Activated CD8-positive, alpha-beta memory T cell treated with anti-CD3 and anti-CD28 coated beads for 36 hours (primary cell): ENCODE data around the gene ACACB. TPM values are rescaled to one million over a fixed set of nuclear protein-coding genes. Genes with fewer than 3 reads are reported as not detected.

Experiments
- CTCF ChIA-PET: fragments of 350-600 bp; sonication (Branson Sonifier 250); formaldehyde crosslinking; loops from one replicate; lab custom pipeline; 2021; ENCODE audit warnings: antibody characterized with exemption; lab: Charles Lee
- POLR2A ChIA-PET: fragments of 350-600 bp; sonication (Branson Sonifier 250); formaldehyde crosslinking; loops from one replicate; lab custom pipeline; 2021; ENCODE audit warnings: antibody characterized with exemption; lab: Charles Lee
- total RNA-seq, 2 experiments: library from RNA; stranded (reverse); gene quantifications; one replicate each; pipeline ENCODE4 v1.2.3, GENCODE V29; 2021

The ACACB gene
- total RNA-seq, 2 experiments from 2014 or later = 9.5 to 9.6 TPM

DNA sequence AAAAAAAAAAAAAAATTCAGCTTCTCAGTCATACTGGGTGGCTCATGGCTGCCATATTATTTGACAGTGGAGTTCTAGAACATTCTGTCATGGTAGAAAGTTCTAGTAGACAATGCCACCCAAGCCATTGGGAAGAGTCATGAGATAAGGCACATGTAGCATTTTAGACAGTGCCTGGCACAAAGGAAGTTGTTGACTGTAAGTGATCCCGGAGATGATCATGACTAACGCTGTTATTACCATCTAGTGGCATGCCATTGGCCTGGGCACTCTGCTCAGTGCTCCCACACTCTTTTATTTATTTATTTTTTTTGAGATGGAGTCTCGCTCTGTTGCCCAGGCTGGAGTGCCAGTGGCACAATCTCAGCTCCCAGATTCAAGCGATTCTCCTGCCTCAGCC is 112.3 kb downstream of the ACACB start:
- ChIA-PET CTCF (no interaction called here), POLR2A (no interaction called here)

DNA sequence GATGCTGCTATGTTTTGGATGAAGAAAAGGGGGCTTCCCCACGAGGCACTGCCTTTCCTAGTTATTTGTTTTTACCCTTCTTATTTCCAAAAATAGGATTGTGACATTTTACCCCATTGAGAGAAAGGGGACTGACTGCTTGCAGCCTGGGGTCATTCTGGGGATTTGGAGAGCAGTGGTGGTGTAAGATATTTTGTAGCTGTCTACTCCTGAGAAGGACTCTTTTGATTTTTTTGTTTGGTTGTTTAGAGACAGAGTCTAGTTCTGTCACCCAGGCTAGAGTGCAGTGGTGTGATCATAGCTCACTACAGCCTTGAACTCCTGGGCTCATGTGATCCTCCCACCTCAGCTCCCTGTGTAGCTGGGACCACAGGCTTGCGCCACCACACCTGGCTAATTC is 113.8 kb downstream of the ACACB start:
- POLR2A ChIA-PET = no interaction called here

DNA sequence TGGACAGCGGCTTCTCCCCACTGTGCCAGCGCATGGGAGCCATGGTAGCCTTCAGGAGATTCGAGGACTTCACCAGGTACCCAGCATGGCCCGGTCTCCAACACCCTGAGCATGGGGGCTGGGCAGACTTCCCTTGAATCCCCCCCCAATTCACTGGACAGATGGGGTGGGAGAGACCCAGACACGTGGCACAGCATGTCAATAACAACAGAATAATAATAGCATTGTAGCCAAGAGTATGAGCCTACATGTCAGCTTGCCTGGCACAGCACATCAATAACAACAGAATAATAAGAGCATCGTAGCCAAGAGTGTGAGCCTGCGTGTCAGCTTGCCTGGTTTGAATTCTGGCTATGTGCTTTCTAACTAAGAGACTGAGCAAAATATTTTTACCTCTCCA is 116.3 kb downstream of the ACACB start:
- POLR2A ChIA-PET = no interaction called here
- CTCF ChIA-PET = no interaction called here

More for the DNA sequence above, 113.8 kb downstream of the ACACB start:
- CTCF ChIA-PET = no interaction called here

DNA sequence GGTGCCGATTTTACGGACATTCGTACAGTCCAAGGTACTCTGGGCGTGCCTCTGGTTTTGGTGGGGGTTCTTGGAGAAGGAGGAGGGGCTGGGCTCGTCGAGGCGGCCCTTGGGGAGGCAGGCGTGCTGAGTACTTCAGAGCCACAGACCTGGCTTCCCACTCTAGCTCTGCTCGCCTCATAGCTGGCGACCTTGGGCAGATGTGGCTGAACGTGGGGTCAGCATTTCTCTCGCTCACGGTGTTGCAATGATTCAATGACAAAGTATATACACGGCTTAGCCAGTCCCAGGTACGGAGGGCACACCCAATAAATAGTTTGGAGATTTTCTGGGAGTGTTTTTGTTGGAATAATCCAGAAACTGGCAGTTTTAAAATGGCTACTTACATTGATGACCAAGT is 117.6 kb downstream of the ACACB start:
- CTCF ChIA-PET = interaction anchor here (0.6 kb wide), 1 partner anchor 511 kb away, joined by 3 read pairs; no protein-coding TSS in a partner anchor

DNA sequence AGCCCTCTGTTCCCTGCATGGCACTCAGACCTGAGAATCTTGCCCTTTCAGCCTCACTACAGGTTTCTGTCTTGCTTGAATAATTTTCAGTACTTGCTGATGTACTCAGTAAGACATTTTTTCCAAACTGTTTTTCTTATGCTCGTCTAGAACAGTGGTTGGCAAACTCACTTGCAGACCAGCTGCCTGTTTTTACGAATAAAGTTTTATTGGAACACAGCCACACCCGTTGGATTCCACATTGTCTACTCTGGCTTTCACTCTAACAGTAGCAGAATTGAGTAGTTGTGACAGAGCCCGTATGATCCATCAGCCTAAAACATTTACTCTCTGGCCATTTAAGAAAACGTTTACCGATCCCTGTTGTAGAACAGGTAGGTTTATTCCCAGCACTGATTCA is 119.9 kb downstream of the ACACB start:
- POLR2A ChIA-PET = no interaction called here
- CTCF ChIA-PET = interaction anchor here (0.5 kb wide), 1 partner anchor 143 kb away, joined by 6 read pairs; no protein-coding TSS in a partner anchor

More for the DNA sequence above, 117.6 kb downstream of the ACACB start:
- POLR2A ChIA-PET = no interaction called here

DNA sequence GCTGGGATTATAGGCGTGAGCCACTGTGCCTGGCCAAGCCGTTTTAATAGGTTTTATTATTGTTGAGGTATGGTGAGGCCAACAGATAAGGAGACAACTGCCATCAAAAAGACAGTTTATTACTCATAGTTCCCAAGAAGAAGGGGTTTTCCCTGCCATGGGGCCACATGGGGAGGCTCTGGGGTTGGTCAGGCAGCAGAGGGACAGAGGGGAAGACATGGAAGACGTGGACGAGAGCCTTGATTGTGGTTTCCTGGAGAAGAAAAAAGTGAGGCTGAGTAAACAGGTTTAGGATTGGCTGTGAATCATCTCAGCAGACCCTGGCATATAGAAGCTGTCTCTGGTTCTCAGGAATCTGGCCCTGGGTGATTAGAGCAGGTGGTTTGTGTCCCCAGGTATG is 122.8 kb downstream of the ACACB start:
- POLR2A ChIA-PET = no interaction called here
- CTCF ChIA-PET = no interaction called here

DNA sequence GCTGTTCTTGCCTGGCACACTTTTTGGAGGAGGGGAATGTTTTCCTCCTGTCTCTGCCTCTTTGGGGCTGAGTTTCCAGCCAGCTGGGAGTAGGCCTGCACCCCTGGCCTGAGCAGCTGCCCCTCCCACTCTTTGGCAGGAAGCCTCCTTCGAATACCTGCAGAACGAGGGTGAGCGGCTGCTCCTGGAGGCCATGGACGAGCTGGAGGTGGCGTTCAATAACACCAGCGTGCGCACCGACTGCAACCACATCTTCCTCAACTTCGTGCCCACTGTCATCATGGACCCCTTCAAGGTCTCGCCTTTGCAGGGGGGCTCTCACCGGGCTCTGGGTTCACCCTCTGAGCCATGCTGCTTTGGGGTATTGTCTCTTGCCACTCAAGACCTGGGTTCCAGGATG is 123.3 kb downstream of the ACACB start:
- CTCF ChIA-PET = no interaction called here
- POLR2A ChIA-PET = no interaction called here

DNA sequence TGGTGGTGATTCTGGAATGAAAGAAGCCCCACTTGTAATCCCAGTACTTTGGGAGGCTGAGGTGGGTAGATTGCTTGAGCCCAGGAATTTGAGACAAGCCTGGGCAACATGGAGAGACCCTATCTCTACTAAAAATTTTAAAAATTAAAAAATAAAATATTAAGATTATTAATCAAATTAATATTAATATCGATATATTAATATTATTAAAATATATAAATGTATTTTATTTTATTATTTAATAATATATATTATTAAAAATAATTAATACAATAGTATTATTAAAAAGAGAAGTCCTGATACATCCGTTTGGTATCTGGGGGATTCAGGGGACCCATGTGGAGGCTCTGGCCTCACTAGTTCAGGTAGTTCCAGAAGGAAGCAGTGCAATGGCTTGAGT is 124.0 kb downstream of the ACACB start:
- POLR2A ChIA-PET = no interaction called here

DNA sequence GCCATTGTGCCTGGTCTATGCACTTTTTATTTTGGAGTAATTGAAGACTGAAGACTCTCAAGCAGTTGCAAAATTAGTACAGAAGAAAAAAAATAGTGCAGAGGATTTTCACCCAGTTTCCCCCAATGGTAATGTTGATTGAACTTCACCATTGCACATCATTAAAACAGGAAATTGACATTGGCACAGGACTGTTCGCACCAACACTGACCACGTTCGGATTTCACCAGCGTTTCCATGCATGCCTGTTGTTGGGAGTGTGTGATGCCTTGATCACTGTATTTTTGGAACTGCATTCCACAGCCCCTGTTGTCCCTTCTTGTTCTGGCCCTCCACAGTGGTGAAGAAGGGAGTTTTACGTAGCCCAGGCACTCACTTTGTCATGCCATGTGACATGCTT is 125.5 kb downstream of the ACACB start:
- ChIA-PET CTCF (no interaction called here), POLR2A (no interaction called here)

More for the DNA sequence above, 124.0 kb downstream of the ACACB start:
- CTCF ChIA-PET = interaction anchor here (0.6 kb wide), 1 partner anchor 871 kb away, joined by 3 read pairs; no protein-coding TSS in a partner anchor

DNA sequence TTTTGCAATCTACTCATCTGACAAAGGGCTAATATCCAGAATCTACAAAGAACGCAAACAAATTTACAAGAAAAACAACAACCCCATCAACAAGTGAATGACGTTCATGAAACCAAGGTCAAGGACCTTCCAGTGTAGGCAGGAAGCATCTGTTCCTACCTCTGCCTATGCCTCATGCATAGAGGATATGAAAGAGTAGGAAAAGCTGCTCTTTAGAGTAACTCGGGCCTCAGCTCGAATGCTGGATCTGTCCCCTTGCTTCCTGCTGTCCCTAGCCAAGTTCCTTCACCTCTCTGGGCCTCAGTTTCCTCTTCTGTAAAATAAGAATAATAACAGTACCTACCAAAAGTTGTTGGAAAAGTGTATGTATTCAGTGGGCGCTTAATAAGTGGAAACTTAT is 127.7 kb downstream of the ACACB start:
- POLR2A ChIA-PET = no interaction called here
- CTCF ChIA-PET = interaction anchor here (1.6 kb wide), 1 partner anchor 20 kb away, joined by 3 read pairs; no protein-coding TSS in a partner anchor

DNA sequence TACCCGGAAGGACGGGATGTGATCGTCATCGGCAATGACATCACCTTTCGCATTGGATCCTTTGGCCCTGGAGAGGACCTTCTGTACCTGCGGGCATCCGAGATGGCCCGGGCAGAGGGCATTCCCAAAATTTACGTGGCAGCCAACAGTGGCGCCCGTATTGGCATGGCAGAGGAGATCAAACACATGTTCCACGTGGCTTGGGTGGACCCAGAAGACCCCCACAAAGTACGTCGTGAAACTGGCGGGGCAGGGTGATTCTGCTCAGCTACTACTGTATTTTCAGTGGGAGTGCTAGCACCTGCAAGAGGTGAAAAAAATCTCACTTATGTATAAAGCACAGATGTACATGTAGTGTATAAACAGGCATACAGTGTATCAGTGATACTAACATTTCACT is 129.8 kb downstream of the ACACB start:
- CTCF ChIA-PET = no interaction called here

DNA sequence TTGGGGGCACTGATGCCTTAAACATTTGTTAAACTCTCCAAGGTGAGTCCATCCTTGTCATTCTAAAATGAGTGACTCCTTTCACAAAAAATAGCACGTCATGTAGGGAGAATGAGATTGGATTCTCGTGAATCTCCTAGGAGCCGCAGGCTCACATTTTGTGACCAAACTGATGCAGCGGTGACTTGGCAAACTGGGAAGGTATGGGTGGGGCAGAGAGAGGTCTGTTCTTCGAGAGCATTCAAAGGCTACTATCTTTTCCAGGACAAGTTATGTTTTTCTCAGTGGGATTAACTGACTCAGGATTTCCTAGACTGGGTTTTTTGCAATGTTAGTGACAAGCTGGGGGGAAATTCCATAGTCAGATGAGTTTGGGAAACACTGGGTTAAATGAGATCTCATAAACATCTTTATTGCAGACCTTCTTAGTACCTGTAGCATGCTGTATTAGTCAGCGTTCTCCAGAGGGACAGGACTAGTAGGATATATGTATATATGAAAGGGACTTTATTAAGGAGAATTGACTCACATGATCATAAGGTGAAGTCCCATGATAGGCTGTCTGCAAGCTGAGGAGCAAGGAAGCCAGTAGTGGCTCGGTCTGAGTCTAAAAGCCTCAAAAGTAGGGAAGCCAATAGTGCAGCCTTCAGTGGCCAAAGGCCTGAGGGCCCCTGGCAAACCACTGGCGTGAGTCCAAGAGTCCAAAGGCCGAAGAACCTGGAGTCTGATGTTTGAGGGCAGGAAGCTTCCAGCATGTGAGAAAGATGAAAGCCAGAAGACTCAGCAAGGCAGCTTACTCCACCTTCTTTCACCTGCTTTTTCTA is 131.7 kb downstream of the ACACB start:
- POLR2A ChIA-PET = no interaction called here

More for the DNA sequence above, 129.8 kb downstream of the ACACB start:
- POLR2A ChIA-PET = interaction anchor here (0.6 kb wide), 1 partner anchor 287 kb away, joined by 4 read pairs; no protein-coding TSS in a partner anchor

DNA sequence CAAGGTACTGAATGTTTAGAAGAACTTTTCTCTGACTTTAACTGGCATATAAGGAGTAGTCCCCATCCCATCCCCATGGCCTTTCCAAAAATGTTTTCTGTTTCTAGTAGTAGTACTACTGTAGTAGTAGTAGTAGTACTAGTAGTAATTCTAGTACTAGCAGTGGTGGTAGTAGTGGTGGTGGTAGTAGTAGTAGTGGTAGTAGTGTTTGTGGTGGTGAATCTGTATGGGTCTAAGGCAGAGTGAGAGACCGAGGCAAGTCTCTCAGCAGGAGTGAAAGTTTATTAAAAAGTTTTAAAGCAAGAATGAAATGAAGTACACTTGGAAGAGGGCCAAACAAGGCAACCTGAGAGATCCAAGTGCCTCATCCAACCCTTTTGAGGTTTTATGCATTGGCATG is 134.1 kb downstream of the ACACB start:
- ChIA-PET CTCF (no interaction called here), POLR2A (no interaction called here)

More for the DNA sequence above, 131.7 kb downstream of the ACACB start:
- CTCF ChIA-PET = no interaction called here

DNA sequence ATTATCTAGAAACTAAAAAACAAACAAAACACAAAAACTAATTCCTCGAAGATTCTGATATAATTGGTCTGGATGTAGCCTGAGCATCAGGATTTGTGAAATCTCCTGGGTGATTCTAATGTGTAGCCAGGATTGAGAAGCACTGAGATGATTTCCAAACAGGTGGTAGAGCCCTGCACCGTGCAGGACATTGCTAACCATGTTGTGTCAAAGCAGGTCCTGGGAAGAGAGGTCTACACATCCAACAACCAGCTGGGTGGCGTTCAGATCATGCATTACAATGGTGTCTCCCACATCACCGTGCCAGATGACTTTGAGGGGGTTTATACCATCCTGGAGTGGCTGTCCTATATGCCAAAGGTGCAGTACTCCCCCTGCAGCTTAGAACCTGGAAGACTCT is 136.4 kb downstream of the ACACB start:
- CTCF ChIA-PET = no interaction called here
- POLR2A ChIA-PET = no interaction called here

DNA sequence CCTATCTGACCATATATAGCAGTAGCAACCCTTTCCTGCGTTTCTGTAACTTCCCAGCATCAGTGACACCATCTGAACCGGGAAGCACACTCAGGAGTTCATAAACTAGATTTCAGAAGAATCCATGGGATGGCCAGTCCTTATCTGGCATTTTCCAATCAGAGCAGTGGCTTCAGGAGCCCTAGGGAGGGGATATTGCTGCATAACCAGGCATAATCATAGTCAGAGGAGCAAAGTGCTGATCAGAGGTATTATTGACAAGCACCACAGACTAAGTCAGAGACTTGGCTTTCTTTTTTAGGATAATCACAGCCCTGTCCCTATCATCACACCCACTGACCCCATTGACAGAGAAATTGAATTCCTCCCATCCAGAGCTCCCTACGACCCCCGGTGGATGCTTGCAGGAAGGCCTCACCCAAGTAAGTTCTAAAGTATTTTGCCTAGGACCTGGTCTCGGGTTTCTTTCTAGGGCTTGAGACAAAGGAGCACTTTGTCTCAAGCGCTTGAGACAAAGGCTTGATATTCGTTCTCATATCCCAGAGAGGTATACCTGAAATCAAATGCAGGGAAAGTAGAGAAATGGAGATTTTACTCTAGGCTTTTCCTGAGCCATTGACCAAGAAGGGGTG is 137.6 kb downstream of the ACACB start:
- POLR2A ChIA-PET = no interaction called here
- CTCF ChIA-PET = no interaction called here

DNA sequence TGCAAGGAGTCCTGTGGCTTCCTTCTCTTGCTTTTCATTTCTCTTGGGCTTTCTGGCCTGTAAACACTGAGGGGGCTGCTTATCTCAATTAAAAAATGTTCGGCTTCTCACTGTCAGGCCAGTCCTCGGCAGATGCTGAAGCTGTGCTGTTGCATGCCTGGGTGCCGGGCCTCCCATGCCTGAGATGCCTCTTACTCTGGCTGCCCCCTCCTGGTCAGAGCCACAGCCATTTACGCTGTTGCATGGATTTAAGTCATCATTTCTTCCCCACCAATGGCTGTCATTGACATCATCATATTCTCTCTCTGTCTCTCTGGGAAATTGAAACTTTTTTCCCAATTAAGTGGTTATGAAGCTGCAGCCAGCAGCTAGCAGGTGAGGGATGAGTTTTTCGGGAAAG is 139.0 kb downstream of the ACACB start:
- ChIA-PET CTCF (no interaction called here), POLR2A (no interaction called here)

DNA sequence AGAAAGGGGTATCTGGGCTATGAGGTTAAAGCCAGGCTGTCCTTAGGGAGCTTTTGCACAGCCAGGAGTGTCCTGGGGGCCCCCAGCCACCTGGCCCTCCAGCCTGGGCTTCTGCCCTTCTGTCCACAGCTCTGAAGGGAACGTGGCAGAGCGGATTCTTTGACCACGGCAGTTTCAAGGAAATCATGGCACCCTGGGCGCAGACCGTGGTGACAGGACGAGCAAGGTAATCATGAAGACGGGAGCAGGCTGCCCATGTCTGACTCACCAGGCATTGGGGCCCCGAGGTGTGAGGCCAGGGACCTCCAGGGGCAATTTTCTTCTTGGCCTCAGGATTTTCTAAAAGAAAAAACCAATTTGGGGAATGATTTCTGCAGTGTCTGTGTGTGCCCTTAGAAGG is 139.6 kb downstream of the ACACB start:
- ChIA-PET CTCF (no interaction called here), POLR2A (no interaction called here)

DNA sequence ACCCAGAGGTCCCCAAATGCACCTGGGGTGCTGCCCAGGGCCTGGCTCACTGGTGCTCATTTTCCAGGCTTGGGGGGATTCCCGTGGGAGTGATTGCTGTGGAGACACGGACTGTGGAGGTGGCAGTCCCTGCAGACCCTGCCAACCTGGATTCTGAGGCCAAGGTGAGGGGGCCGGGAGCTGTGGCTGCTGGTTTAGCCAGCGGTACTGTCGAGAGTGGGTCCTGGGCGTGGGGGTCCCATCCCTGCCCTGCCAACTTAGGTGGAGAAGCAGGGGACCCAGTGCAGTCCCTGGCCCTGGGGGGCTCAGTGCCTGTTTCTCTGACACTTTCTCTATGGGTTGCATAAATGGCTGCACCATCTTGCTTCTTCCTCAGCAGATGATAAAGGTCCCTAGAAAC is 141.8 kb downstream of the ACACB start:
- CTCF ChIA-PET = no interaction called here
- POLR2A ChIA-PET = no interaction called here

DNA sequence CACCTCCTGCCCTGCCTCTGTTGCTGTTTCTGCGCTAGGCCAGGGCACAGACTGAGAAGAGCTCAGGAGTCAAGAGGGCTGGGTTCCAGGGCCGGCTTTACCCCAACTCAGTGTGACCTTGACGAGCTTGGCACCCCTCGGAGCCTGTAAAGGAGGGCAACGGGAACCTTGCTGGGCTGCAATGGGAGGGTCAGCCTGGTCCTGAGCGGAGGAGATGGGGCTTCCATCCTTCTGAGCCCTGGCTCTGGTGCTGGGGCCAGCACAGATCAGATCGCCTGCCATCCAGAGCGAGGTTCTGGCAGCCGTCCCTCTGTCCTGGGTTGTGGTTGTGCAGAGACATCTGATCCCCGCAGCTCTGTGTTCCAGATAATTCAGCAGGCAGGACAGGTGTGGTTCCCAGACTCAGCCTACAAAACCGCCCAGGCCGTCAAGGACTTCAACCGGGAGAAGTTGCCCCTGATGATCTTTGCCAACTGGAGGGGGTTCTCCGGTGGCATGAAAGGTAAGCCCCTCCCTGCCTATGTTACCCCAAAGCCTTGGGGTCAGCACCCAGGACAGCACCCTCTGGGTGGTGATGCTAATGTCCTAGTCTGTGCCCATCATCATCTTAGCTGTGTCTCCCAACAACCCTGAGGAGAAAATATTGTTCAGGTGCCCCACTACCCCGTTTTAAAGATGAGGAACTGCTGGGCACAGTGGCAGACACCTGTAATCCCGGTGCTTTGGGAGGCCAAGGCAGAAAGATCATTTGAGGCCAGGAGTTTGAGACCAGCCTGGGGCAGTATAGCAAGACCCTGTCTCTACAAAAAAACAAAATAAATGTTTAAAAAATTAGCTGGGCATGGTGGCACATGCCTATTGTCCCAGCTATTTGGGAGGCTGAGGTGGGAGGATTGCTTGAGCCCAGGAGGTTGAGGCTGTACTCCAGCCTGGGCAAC is 142.5 kb downstream of the ACACB start:
- ChIA-PET POLR2A (no interaction called here), CTCF (no interaction called here)

DNA sequence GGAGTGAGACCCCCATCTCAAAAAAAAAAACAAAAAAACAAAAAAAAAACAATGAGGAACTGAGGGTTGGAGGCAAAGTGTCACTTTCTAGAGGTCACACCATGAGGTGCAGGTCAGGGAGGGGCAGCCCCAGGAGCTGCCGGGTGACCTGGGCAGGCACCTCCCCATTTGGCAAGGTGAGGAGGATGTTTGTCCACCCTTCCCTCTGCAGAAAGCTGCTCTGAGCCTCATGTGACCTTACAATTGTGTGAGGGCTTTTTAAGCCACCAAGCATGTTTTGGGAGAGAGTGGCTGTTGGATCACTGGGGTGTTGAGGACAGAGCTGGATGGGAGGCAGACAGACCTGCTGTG is 143.1 kb downstream of the ACACB start:
- ChIA-PET POLR2A (no interaction called here), CTCF (no interaction called here)
